ENCODE results near the gene AGK. TPM values are rescaled to one million over a fixed set of nuclear protein-coding genes. Genes with fewer than 3 reads are reported as not detected.
A peak's percentile ranks its signal among the peaks of the same experiment; 100 is the strongest.

Gene AGK
- total RNA-seq, 4 donors from 2014 or later: 11.2 to 22.5 (median 17.7) TPM

DNA sequence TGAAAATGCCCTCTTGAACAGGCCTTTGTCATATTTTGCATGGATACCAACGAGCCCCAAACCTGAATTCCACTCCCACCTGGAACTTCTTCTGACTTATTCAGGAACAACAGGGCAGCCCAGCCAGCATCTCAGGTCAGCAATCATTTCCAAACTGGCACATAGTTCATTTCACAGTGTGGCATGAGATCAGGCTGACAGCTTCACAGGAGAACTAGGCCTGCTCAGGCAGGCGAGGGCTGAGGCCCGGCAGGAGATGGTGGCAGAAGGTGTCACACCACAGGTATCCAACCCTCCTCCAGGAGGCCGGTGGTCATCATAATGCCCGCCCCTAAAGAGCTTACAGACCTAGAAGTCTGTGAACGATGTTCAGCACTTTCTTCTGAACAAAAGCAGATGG is 108.3 kb downstream of the AGK start:
- peak overlapping the region in 1 of 4 donors; percentile 30 for H3K27ac ChIP-seq
- no peaks in the 10 kb centered on the region for H3K9me3 ChIP-seq
- no peak overlapping the region for H3K4me3 ChIP-seq
- H3K4me1 ChIP-seq: peaks cover 0 to 35% (median 11%) of the 10 kb centered on the region in 3 donors
- no peak for DNase-seq
- TF ChIP-seq, protein P1, sequence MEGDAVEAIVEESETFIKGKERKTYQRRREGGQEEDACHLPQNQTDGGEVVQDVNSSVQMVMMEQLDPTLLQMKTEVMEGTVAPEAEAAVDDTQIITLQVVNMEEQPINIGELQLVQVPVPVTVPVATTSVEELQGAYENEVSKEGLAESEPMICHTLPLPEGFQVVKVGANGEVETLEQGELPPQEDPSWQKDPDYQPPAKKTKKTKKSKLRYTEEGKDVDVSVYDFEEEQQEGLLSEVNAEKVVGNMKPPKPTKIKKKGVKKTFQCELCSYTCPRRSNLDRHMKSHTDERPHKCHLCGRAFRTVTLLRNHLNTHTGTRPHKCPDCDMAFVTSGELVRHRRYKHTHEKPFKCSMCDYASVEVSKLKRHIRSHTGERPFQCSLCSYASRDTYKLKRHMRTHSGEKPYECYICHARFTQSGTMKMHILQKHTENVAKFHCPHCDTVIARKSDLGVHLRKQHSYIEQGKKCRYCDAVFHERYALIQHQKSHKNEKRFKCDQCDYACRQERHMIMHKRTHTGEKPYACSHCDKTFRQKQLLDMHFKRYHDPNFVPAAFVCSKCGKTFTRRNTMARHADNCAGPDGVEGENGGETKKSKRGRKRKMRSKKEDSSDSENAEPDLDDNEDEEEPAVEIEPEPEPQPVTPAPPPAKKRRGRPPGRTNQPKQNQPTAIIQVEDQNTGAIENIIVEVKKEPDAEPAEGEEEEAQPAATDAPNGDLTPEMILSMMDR (IDR thresholded peaks at IDR 0.05): no peak
- no peak for TF ChIP-seq POLR2A (IDR thresholded peaks at IDR 0.05)
- intact Hi-C loops (cut with DNase I): no loop called here
- peaks cover under 1 to 84% (median 3%) of the 10 kb centered on the region in 3 donors for H3K36me3 ChIP-seq
- 78 to 90% methylated on average over 3 to 5 of the region's 6 CpGs for WGBS, 2 donors
- H3K27me3 ChIP-seq: no peaks in the 10 kb centered on the region

DNA sequence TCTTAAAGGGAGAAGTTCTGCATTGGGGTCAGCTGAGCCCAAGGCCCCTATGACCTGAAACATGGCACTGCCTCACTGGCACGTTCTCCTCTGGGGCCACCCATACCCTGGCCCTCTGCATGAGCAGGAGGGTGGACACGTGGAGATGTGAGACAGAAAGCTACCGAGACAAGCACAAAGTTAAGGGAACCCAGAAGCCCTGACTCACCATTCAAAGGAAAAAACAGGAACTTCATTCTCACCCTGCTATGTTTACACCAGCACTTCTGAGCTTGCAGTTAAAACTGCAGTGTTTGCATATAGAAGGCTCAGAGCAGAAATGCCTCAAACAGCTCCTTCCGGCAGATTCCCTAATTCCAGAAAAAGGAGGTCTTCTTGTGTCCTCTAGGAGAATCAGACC is 109.0 kb downstream of the AGK start:
- WGBS, 2 donors: 54 to 73% methylated on average over 4 of the region's 4 CpGs
- intact Hi-C loops (cut with DNase I): loop anchor here (10.0 kb wide), 1 partner anchor 75 kb away; the partner anchor contains the start of gene SSBP1

DNA sequence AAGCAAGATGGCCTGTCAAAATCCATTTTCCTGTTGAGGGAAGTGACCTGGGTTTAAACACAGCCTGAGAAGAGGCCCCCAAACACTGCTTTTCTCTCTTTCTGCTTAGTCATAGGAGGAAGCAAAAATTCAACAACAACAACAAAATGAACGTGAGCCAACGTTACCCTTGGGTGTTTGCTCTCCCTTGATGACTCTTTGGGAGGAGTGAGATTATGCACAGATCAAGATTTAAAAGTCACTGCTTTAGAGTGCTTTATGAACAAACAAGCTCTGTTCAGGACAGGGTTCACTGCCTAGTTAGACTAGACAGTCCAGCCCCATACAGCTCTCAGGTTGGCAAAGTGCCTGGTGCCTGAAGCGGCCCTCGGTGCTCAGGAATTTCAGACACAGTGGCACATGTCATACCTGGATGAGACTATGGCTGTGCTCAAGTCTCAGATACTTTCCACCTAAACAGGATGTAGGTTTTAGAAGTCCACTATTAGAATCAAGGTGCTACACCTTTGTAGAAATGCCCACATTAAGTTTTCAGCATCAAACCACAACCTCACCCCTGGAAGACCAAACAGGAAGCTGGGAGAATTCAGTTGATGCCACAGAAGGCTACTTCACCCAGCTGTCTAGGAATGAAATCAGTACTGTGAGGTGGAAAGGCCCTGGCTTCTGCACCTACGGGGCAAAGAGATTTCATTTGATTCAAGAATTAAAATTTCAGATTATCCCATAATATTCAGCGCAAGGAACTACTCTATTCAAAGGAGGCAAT is 112.1 kb downstream of the AGK start:
- no peak overlapping the region for H3K4me3 ChIP-seq
- H3K36me3 ChIP-seq: peaks cover 3 to 84% (median 8%) of the 10 kb centered on the region in 3 donors
- DNase-seq: no peak
- WGBS, 2 donors: 44 to 52% methylated on average over 4 of the region's 6 CpGs
- H3K27me3 ChIP-seq: no peaks in the 10 kb centered on the region
- peaks cover 0 to 43% (median 11%) of the 10 kb centered on the region in 3 donors for H3K4me1 ChIP-seq
- H3K27ac ChIP-seq: peak overlapping the region; percentile 36 to 70 (median 60)
- no peak for TF ChIP-seq POLR2A (IDR thresholded peaks at IDR 0.05)
- TF ChIP-seq, protein P1 (IDR thresholded peaks at IDR 0.05): no peak
- intact Hi-C loops (cut with DNase I): loop anchor here (10.0 kb wide), 1 partner anchor 72 kb away; the partner anchor contains the start of gene SSBP1
- H3K9me3 ChIP-seq: no peaks in the 10 kb centered on the region

More for the DNA sequence above, 109.0 kb downstream of the AGK start:
- H3K27ac ChIP-seq: peak overlapping the region in 3 of 4 donors; percentile 30 to 60 (median 39)
- no peak for TF ChIP-seq POLR2A (IDR thresholded peaks at IDR 0.05)
- TF ChIP-seq, protein P1 (IDR thresholded peaks at IDR 0.05): no peak
- H3K4me3 ChIP-seq: no peak overlapping the region
- peaks cover 3 to 91% (median 8%) of the 10 kb centered on the region in 3 donors for H3K36me3 ChIP-seq
- DNase-seq: no peak
- H3K4me1 ChIP-seq: peaks cover 0 to 35% (median 11%) of the 10 kb centered on the region in 3 donors
- no peaks in the 10 kb centered on the region for H3K27me3 ChIP-seq
- no peaks in the 10 kb centered on the region for H3K9me3 ChIP-seq

DNA sequence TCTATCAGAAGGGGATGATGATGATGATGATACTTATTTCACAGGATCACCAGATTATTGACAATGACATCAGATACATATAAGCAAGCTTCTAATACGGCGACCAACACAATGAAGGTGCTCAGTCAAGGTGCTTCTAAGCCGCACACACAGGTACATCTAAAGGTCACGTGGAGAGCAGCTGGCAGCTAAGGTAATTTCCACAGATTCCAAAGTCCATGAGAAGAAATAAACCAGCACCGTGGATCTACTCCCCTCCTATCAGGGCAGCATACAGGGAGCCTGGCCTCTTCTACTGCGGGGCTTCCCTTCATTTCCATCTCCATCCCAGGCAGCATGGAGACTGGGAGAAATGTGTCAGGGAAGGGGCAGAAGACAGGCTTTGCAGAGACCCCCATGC is 113.2 kb downstream of the AGK start:
- Histone ChIP-seq H3K36me3 (peaks cover 3 to 72% (median 8%) of the 10 kb centered on the region in 3 donors), H3K9me3 (no peaks in the 10 kb centered on the region), H3K4me3 (no peak overlapping the region), H3K27me3 (no peaks in the 10 kb centered on the region), H3K4me1 (peaks cover 0 to 43% (median 11%) of the 10 kb centered on the region in 3 donors), H3K27ac (no peak overlapping the region)
- 89 to 96% methylated on average over 4 to 6 of the region's 6 CpGs for WGBS, 2 donors
- DNase-seq: no peak
- TF ChIP-seq, protein P1 (IDR thresholded peaks at IDR 0.05): no peak
- no peak for TF ChIP-seq POLR2A (IDR thresholded peaks at IDR 0.05)
- intact Hi-C loops (cut with DNase I): loop anchor here (10.0 kb wide), 1 partner anchor 70 kb away; the partner anchor contains the start of gene SSBP1
